SK-N-SH (cell line): ENCODE results near the gene CRACR2A.

Experiments
- EZH2phosphoT487 ChIP-seq: fragments of 200-600 bp; sonication (generic); IDR thresholded peaks from 2 replicates; pipeline ENCODE4 v1.6.1; 2017; ENCODE audit warnings: low read depth, mixed run types, mild to moderate bottlenecking, antibody characterized with exemption, moderate library complexity, borderline replicate concordance
- FOXM1 ChIP-seq: IDR thresholded peaks from 2 replicates; pipeline ENCODE4 v1.4.0; 2012; ENCODE audit warnings: low read depth, mild to moderate bottlenecking
- MEF2A ChIP-seq: IDR thresholded peaks from 2 replicates; pipeline ENCODE4 v1.4.0; 2012; ENCODE audit warnings: low read depth, borderline replicate concordance
- NFIC ChIP-seq: IDR thresholded peaks from 2 replicates; pipeline ENCODE4 v1.4.0; 2012; ENCODE audit warnings: borderline replicate concordance
- POLR2AphosphoS5 ChIP-seq: IDR thresholded peaks from 2 replicates; pipeline ENCODE4 v1.6.1; 2012; ENCODE audit warnings: low read depth, low read length
- RAD21 ChIP-seq: IDR thresholded peaks from 2 replicates; pipeline ENCODE4 v1.6.1; 2012; ENCODE audit warnings: mild to moderate bottlenecking, low read length
- RFX5 ChIP-seq: IDR thresholded peaks from 2 replicates; pipeline ENCODE4 v1.6.1; 2012; ENCODE audit warnings: mild to moderate bottlenecking, improper control_type of control experiment, low read length
- SIN3A ChIP-seq: IDR thresholded peaks from 2 replicates; pipeline ENCODE4 v1.6.1; 2012; ENCODE audit warnings: low read depth, mild to moderate bottlenecking, low read length, moderate library complexity, borderline replicate concordance
- TAF1 ChIP-seq: IDR thresholded peaks from 2 replicates; pipeline ENCODE4 v1.6.1; 2012; ENCODE audit warnings: low read depth, mild to moderate bottlenecking, low read length, moderate library complexity, borderline replicate concordance
- TCF12 ChIP-seq: IDR thresholded peaks from 2 replicates; pipeline ENCODE4 v1.4.0; 2012
- YY1 ChIP-seq: IDR thresholded peaks from 2 replicates; pipeline ENCODE4 v1.4.0; 2012; ENCODE audit warnings: low read depth, mild to moderate bottlenecking
- TF ChIP-seq, protein P1 (sequence below): fragments of 200-600 bp; sonication (generic); IDR thresholded peaks from 2 replicates; pipeline ENCODE4 v1.6.1; 2017; ENCODE audit warnings: antibody characterized with exemption, mild to moderate bottlenecking, moderate library complexity
- TF ChIP-seq, protein P2 (sequence below): fragments of 150-350 bp; IDR thresholded peaks from 2 replicates; pipeline ENCODE4 v1.6.1; 2017; ENCODE audit warnings: antibody characterized with exemption, low read length, low read depth, borderline replicate concordance

DNA sequence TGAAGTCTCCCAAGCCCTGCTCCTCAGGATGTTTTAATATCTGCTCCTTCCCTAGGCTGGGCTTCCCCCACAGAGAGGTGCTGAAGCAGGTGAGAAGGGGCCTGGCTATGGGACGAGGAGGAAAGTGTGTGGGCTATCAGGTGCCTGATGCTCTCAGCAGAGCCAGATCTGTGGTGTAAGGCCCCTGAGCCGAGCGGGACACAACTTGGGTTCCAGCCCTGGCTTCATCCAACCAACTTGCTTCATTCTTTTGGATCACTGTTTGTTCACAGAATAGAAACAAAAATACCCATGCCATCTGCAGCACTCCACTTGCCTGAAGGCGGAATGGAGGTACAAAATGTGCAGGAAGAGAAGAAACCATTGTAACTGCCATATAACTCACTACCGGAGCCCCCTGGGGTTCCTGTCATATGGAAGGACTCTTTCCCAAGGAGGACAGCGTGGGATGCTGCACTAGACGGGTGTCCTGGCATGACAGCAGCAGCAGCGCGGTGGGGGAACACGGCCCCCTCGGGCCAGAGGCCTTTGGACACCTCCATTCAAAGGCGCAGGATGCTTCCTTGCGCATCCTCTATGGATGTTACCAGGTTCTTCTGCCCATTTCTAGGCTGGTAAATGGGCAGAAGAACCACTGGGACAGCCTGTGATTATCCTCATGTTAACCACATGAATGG lies 95.8 kb downstream of the CRACR2A start:
- no peak for TF ChIP-seq NFIC
- TF ChIP-seq, protein P1, sequence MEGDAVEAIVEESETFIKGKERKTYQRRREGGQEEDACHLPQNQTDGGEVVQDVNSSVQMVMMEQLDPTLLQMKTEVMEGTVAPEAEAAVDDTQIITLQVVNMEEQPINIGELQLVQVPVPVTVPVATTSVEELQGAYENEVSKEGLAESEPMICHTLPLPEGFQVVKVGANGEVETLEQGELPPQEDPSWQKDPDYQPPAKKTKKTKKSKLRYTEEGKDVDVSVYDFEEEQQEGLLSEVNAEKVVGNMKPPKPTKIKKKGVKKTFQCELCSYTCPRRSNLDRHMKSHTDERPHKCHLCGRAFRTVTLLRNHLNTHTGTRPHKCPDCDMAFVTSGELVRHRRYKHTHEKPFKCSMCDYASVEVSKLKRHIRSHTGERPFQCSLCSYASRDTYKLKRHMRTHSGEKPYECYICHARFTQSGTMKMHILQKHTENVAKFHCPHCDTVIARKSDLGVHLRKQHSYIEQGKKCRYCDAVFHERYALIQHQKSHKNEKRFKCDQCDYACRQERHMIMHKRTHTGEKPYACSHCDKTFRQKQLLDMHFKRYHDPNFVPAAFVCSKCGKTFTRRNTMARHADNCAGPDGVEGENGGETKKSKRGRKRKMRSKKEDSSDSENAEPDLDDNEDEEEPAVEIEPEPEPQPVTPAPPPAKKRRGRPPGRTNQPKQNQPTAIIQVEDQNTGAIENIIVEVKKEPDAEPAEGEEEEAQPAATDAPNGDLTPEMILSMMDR: no peak
- TF ChIP-seq SIN3A: no peak
- TF ChIP-seq POLR2AphosphoS5: no peak
- TF ChIP-seq MEF2A: no peak
- TF ChIP-seq EZH2phosphoT487: no peak
- TF ChIP-seq TCF12: no peak
- TF ChIP-seq YY1: no peak
- no peak for TF ChIP-seq FOXM1
- no peak for TF ChIP-seq RAD21
- TF ChIP-seq RFX5: no peak
- no peak for TF ChIP-seq TAF1
- TF ChIP-seq, protein P2, sequence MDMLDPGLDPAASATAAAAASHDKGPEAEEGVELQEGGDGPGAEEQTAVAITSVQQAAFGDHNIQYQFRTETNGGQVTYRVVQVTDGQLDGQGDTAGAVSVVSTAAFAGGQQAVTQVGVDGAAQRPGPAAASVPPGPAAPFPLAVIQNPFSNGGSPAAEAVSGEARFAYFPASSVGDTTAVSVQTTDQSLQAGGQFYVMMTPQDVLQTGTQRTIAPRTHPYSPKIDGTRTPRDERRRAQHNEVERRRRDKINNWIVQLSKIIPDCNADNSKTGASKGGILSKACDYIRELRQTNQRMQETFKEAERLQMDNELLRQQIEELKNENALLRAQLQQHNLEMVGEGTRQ: no peak
